CD4-positive, alpha-beta T cell treated with Interleukin-12 subunit alpha and Interleukin-12 subunit beta, for 1 hour (primary cell): ENCODE results near the gene HPCA.
"Not testable (repeated sequence)": the region's sequence is repeated elsewhere in the genome, so short reads cannot be mapped to it uniquely, and the experiment has no call there.

ENCODE experiments used
- DNase-seq: peaks from one replicate; pipeline ENCODE4 v3.0.0-alpha.2; 2020

HPCA gene

DNA sequence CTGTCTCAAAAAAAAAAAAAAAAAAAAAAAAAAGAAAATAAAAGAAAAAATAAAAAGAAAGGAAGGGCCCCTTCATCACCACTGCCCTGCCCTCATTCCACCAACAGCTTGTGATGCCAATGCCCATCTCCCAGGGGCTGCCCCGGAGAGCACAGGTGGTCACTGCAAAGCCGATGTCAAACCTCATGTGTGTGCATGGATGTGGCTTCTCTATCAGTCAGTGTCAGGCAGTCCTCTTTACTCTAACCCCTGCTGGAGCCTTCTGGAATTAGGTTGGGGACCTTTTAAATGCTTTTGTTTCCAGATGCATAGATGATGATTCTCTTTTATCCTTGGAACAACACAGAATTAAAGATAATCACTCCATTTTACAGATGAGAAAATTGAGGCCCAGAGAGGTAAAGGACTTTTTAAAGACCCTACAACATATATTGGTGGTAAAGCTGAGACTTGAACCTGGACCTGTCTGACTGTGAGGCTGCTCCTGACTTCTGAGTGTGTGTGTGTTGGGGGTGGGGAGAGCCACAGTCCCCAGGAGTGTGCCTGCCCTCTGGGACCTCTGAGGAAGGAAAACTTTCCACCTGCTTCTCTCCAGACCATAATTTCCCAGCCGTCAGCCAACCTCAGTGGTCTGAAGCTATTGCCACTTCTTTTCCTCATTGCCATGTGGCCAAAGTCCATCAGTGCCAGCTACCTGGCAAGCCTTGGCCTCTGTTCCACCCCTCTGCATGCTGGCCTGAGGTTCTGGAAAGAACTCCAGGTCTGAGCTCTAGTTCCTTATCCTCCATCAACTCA is 17.9 kb downstream of the HPCA start:
- DNase-seq: no peak

DNA sequence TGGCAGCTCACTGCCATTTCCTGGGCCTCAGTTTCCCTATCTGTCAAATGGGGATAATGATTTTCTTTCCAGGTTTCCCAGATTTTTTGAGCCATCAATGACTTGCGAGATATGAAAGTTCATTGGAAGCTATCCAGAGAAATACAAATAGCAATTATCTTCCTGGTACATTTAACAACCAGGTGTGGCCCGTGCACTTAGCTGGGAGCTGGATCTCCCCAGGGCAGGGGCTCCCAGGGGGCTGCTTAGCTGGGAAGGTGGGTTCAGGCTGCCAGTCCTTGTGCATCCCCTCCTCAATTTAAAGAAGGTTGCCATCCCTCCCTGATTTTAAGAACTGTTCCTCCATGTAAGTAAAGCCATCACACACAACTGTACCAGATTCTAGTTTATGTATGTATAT is 18.5 kb downstream of the HPCA start:
- no peak for DNase-seq

DNA sequence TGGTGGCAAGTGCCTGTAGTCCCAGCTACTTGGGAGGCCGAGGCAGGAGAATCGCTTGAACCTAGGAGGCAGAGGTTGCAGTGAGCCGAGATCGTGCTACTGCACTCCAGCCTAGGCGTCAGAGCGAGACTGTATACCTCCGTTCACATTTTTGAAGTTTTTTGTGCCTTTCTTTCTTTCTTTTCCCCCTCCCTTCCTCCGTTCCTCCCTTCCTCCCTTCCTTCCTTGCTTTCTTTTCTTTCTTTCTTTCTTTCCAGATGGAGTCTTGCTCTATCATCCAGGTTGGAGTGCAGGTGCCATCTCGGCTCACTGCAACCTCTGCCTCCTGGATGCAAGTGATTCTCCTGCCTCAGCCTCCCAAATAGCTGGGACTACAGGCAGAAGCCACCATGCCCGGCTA is 19.3 kb downstream of the HPCA start:
- not testable (repeated sequence) for DNase-seq

DNA sequence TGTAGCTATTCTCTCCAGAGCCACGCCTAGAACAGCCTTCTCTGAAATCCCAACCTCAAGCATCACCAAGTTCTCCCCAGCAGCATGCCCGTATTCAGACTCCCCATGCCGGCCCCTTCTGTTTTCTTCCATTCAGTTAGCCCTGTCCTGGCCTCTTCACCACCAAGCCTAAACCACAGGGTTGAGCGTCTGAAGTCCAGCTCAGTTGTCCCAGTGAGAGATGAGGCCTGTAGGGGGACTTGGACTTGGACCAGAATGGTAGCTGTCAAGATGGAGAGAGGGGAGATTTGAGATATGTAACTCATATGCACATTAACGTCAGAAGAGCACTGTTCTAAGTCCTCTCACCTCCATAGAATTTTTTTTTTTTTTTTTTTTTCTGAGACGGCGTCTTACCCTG is 20.4 kb downstream of the HPCA start:
- DNase-seq: no peak

DNA sequence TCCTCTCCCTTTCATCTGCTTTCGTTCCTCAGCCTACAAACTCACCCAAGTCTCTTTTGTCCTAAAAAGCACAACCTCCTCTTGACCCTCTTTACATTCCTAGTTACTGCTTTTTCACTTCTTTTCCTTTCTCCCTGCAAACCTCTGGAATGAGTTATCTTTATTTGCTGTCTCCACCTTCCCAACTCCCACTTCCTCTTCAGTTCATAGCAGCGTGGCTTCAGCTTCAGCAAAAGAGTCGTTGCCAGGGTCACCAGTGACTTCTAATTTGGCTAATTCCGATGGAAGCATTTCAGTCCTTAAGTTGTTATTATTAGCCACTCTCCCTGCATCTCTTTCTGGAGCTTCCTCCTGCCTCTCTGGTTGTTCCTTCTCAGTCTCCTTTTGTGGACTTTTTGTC is 21.1 kb downstream of the HPCA start:
- no peak for DNase-seq

DNA sequence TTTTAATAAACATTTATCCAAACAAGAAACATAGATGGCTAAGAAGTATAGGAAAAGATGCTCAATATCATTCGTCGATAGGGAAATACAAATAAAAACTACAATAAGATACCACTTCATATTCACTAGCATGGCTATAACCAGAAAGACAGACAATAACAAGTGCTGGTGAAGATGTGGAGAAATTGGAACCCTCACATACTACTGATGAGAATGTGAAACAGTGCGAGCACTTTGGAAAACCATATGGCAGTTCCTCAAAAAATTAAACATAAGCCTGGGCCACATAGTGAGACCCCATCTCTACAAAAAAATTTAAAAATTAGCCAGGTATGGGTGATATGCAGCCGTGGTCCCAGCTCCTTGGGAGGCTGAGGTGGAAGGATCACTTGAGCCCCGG is 24.0 kb downstream of the HPCA start:
- no peak for DNase-seq

DNA sequence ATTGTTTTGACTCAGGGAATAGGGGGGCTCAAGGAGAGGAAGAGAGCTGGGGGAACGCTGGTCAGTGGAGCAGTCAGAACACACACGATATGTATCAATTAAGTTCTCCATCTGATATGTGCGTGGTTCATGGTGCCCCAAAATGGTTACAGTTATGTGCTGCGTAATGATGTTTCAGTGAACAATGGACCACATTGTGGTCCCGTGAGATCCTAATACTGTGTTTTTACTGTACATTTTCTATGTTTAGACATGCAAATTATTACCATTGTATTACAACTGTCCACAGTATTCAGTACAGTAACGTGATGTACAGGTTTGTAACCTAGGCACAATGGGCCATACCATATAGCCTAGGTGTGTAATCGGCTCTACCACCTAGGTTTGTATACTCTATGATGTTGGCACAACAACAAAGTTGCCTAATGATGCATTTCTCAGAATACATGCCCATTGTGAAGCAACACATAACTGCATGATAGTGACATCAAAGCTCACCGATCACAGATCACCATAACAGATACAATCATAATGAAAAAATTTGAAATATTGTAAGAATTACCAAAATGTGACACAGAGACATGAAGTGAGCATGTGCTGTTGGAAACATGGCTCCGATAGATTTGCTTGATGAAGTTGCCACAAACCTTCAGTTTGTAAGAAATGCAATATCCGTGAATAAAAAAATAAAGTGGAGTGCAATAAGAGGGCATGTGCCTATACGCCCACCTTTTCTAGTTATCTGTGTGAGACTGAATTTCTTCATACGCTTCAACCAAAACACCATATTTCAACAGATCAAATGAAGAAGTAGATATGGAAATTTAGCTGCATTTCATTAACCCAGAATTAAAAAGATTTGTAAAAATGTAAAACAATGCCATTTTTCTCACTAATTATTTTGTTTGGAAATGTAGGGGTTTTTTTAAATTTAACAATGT is 29.7 kb downstream of the HPCA start:
- DNase-seq: no peak

DNA sequence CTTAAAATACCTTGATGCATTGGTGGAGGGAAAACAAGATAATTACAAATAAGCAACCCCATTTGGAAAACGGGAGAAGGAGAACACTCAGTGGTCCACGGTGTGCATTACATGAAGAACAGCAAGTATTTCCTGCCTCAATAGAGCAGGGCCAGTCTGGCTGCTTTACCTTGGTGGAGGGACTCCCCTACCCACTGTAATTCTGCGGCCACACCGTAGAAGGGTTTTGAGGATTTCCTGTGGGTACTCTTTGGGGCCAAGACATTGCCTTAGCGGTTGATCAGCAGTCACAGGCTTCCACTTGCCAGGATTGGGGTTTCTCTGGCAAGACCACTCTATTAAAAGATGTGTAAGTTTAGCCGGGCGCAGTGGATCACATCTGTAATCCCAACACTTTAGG is 31.2 kb downstream of the HPCA start:
- no peak for DNase-seq

DNA sequence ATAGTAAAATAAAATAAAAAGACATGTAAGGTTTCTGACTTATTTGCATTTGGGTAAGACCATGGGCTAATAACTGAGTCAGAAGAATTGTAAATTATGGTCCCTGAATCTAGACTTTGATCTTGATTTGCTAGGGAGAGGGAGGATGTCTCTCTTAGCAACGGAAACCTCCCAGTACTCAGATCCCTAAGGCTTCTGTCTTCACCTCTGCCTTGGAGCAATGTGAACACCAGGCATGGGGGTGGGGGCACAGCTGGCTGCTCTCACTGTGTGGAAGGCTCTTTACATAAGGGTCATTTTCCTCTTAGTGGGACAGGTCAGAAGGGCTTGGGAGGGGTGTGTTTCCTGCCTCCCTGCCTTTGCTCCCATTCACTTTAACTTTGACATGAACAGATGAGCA is 31.9 kb downstream of the HPCA start:
- no peak for DNase-seq

DNA sequence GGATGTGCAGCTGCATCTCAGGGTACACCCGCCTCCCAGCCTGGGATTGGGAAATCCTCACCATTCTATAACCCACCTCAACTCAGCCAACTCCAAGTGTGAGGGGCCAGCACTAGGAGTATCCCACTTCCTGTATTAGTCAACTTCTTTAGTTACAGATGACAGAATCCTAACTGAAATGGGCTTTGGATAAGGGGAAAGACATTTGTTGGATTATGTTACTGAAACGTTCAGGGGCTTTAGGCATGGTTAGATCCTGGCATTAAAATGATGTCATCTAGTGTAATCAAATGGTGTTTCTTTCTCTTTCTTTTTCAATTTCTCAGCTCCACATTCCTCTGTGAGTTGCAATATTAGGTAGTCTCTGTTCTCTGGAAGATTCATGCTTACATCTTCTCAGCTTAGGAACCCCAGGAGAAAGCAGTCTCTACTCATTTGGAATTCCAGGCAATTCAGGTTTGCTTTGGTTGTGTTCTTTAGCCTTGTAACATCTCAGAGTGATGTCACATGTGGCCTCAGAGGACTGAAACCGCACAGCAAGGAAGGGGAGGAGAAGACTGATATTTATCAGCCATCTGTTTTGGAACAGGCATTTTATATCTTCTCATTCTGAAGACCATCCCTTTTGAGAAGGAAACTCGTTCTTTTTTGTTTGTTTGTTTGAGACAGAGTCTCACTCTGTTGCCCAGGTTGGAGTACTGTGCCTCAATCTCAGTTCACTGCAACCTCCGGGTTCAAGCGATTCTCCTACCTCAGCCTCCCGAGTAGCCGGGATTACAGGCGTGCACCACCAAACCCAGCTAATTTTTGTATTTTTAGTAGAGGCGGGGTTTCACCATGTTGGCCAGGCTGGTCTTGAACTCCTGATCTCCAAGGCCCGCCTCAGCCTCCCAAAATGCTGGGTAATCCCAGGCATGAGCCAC is 33.8 kb downstream of the HPCA start:
- DNase-seq: no peak

DNA sequence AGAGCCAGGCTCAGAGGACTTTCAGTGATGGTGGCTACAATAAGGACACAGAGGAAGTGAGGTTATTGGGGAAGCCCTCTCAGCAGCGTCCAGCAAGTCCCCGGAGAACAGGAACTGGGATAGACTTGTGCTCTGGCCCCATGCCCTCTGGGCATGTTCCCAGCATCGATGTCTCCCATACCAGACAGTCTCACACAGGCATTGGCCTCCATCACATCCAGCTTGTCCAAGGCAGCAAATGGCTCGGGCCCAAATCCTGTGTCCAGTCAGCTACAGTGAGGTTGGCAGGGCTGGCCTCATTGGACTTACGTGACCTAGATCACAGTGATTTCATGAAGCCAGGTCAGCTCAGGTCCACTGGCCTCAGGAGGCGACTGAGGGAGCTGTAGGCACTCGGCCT is 34.5 kb downstream of the HPCA start:
- no peak for DNase-seq

DNA sequence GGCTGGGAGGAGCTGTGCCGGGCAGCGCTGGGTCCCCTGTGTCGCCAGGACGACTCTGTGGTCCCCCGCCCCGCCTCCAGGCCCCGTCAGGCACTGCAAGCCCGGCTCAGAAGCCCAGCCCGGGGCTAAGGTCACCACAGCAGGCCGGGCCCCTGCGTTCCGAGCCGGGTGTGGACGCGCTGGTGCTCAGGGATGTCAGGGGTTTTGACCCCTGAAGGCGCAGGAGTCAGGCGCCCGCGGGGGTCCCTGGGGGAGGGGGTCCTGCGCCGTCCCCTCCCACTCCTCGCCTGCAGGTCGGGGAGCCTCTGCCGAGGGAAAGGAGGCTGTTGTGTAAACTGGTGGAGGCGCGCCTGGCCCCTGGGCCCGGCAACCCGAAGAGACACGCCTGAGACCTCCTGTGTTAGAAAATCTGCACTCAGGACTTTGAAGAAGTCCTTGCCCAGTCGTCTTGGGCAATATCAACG is 38.6 kb downstream of the HPCA start:
- DNase-seq: no peak

DNA sequence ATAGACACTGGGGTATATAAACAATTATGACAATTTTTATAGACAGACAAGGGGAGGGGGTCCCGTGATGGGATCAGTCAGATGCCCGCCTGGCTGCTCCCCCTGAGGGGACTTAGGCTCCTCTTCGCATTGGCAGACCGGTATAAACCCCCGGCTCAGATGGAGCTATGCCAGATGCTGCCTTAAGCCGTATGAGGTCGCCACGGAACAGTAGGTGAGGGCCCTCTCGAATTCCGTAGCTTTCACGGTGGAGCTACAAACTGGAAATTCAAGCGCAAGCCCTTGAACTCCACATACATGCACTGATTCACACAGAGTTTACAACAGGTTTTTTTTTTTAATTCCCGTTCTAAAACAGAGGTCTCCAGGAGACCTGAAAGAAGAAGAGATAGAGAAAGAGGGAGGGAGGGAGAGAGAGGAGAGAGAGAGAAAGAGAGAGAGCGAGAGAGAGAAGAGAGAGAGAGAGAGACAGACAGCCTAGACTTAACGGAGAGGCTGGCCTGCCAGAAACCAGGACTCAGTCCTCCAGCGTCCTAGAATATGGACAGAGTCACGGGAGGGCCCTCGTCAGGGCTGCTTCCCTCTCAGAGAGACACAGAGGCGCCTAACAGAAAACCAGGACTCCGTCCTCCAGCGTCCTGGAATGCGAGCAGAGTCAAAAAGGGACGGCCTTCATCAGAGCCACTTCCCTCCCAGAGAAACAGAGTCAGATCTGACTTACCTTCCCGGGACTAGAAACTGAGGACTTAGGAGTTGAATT is 39.3 kb downstream of the HPCA start:
- no peak for DNase-seq

DNA sequence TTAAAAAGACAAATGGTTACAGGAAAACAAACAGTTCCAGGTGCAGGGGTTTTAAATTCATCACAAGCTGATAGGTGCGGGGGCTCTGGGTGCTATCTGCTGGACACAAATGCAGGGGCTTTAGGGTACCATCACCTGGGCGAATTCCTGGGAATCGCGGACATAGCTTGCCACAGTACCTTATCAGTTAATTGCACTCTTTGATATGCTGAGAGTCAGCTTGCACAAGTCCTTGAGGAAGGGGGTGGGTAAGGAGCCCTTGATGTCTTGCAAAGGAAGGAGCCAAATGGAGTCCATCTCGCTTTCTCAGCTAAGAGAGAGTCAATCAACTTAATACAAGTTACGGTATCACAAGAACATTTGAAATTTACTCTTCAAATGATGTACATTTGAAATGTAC is 40.3 kb downstream of the HPCA start:
- no peak for DNase-seq

DNA sequence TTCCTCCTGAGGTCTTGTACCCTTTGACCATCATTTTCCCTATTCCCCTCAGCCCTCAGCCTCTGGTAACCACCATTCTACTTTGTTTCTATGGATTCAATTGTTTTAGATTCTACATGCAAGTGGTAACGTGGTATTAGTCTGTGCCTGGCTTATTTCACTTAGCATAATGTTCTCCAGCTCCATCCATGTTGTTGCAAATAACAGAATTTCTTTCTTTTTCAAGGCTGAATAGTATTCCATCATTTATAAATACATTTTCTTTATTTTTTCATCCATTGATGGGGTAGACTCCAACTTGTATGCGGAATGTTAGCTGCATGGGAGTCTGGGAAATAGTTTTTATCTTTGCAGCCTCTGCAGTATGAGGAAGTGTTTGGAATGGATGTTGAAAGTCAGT is 41.1 kb downstream of the HPCA start:
- DNase-seq: no peak

DNA sequence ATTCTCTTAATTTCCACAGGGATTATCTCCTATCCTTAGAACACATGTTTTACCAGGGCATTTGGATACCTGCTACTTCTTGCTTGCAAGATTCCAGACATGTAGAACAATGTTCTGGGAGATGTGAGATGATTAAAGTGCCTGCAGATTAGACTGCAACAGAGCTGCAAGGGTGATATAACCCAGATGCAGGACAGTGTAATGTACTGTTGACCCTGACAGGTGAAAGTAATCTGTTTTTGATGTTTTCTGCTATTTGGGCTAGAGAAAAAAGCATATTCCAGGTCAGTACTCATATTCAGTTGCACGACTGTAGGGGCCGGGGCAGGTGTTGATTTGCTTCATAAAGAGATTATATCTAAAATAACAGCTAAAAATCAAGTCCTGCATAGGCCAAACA is 42.0 kb downstream of the HPCA start:
- no peak for DNase-seq

DNA sequence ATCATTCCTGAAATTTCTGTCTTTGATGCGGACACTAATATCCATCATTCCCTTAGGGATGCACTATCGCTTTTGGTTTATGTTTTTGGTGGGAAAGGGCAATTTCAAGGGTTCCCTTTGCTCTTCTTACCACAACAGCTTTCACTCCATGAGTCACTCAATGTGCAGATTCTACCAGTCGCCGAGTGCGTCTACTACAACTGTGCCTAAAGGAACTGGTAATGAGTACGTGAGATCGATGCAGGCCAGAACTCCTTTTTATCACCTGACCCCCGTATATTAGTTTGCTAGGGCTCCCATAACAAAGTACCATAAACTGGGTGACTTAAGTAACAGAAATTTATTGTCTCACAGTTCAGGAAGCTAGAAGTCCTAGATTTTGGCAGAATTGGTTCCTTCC is 42.4 kb downstream of the HPCA start:
- no peak for DNase-seq

DNA sequence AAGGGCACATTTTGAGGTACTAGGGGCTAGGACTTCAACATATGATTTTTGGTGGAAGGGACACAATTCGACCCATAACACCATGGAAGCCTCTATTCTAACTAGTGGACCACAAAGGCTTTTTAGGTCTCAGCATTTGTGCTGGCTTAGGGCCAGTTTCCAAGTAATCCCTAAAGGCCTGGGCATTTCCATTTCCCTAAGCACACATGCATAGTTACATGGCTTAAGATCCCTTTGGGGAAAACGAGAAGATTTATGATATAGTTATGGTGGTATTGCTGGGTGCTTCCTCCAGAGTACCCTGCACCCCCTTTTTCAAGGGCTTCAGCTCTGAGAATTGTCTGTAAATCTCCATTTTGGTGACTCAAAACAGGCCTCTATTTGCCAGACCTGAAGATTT is 43.1 kb downstream of the HPCA start:
- no peak for DNase-seq

DNA sequence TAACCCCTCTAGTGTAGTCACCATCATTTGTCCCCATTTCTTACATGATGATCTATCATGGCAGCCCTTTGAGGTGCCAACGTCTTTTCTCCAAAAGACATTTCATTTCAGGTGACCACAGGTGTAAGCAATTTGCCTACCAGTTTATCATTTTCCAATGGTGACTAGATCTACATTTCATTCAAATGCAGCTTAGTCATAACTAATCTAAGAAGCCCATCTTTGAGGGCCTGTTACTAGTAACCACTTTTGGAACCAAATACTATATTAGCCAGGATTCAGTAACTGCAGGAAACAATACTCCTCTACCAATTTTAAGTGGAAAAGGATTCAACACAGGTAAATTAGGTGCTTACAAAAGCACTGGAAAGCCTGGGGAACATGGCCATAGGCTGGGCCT is 45.5 kb downstream of the HPCA start:
- DNase-seq: no peak

DNA sequence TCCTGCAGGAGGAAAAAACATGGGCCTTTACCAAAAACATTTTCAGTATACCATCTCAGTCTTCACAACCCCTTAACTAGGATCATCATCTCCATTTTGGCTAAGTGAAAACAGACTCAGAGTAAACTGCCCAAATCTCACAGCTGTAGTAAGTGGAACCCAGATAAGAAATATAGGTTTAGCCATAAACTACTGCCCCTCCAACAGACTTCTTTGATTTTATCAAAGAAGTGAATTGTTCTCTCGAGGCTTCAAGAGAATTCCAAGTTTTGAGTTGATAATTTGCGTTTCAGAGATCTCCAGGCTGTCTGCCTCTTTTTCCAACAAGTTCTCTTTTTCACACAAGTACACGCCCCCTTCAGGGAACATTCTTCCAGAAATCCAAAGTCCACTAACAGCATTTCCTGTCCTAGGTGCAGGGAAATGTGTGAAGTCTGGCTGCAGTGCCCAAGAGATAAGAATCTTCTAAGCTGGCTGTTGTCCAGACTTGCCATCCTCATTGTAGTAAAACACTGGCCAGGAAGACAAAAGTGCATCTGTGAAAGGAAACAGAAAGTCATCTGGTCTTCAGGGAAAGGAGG is 47.5 kb downstream of the HPCA start:
- no peak for DNase-seq

DNA sequence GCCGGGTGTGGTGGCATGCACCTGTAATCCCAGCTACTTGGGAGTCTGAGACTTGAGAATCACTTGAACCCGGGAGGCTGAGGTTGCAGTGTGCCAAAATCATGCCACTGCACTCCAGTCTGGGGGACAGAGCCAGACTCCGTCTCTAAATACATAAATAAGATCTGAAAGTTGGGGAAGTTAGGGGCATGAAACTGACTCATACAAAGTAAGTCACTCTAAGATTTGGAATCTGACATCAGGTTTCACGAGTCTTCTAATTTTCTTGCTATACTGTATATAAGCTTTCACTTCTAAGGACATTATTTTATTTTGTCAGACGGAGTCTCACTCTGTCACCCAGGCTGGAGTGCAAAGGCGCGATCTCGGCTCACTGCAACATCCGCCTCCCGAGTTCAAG is 48.2 kb downstream of the HPCA start:
- no peak for DNase-seq

DNA sequence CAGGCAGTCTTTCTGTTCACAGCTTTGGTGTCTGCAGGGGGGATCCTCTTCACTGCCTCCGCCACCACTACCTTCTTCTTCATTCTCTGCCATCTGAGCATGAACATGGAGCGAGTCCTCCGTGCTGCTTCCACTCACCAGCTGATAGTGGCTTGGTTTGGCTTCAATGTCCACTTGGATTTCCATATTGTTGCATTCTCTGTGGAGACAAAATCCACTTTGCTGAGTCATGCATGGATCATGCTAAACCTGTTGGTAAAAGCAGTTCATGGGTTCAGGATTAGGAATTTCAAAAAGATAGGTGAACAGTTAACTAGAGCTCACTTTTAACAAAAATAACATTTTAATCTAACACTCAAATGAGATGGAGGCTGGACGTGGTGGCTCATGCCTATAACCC is 50.8 kb downstream of the HPCA start:
- DNase-seq: no peak
